ENCODE measurements around the gene TEX48.

DNA sequence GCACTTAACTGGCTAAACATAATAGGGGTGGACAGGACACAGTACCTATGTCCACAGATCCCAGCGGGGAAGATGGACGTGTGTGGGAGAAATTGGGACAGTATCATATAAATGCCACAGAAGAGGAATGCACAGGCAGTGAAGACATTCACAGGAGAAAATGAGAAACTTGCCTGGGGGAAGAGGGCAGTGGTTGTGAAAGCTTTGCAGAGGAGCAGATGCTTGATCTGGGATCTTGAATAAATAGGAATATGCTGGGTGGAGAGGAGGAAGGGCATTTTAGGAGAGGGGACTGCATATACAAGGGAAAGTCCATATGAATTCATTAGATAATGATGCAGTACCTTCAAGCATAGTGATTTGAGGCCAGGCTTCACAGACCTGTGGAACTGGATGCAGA is 57.3 kb downstream of the TEX48 start:
- TF ChIP-seq POLR2AphosphoS5 (IDR thresholded peaks at IDR 0.05): no peak
- TF ChIP-seq, protein P1, sequence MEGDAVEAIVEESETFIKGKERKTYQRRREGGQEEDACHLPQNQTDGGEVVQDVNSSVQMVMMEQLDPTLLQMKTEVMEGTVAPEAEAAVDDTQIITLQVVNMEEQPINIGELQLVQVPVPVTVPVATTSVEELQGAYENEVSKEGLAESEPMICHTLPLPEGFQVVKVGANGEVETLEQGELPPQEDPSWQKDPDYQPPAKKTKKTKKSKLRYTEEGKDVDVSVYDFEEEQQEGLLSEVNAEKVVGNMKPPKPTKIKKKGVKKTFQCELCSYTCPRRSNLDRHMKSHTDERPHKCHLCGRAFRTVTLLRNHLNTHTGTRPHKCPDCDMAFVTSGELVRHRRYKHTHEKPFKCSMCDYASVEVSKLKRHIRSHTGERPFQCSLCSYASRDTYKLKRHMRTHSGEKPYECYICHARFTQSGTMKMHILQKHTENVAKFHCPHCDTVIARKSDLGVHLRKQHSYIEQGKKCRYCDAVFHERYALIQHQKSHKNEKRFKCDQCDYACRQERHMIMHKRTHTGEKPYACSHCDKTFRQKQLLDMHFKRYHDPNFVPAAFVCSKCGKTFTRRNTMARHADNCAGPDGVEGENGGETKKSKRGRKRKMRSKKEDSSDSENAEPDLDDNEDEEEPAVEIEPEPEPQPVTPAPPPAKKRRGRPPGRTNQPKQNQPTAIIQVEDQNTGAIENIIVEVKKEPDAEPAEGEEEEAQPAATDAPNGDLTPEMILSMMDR (IDR thresholded peaks at IDR 0.05): no peak
